CD14-positive monocyte (primary cell): ENCODE data around the gene MON1A. TPM values are rescaled to one million over a fixed set of nuclear protein-coding genes. Genes with fewer than 3 reads are reported as not detected.
"Not testable (repeated sequence)": the region's sequence is repeated elsewhere in the genome, so short reads cannot be mapped to it uniquely, and the experiment has no call there.

Experiments used
- DNase-seq, 3 donors: peaks; one replicate each; pipeline ENCODE4 v3.0.0-alpha.2; 2011 to 2022
- H2AFZ ChIP-seq: 2 replicates; pipeline ENCODE4 v1.6.0; 2012; ENCODE audit warnings: mild to moderate bottlenecking, low read depth, low read length, inconsistent platforms; ENCODE audit not compliant: insufficient read depth, poor library complexity, severe bottlenecking
- H3K27ac ChIP-seq, 2 donors: 1 replicate in 1 of 2; 2 replicates in 1 of 2; pipeline ENCODE4 v1.5.1; 2012 to 2013; ENCODE audit warnings: low read length in 2 of 2, control low read depth in 1 of 2, inconsistent platforms in 1 of 2, low read depth in 1 of 2, mild to moderate bottlenecking in 1 of 2
- H3K27me3 ChIP-seq, 2 donors: one replicate each; pipeline versions ENCODE4 v1.6.0 to v1.6.1; 2011 to 2013; ENCODE audit warnings: low read length in 2 of 2; ENCODE audit not compliant: control insufficient read depth in 2 of 2, insufficient read depth in 2 of 2
- H3K36me3 ChIP-seq, 2 donors: replicated peaks in 1 of 2; 1 replicate in 1 of 2; 2 replicates in 1 of 2; pipeline versions ENCODE4 v1.5.1 to v1.6.1; 2012 to 2013; ENCODE audit warnings: low read length in 2 of 2, control low read depth in 1 of 2, inconsistent platforms in 1 of 2, mild to moderate bottlenecking in 1 of 2; ENCODE audit not compliant: insufficient read depth in 2 of 2, control insufficient read depth in 1 of 2
- H3K4me1 ChIP-seq, 2 donors: 1 replicate in 1 of 2; 2 replicates in 1 of 2; pipeline versions ENCODE4 v1.5.1 to v1.6.1; 2012 to 2013; ENCODE audit warnings: low read length in 2 of 2, control low read depth in 1 of 2, inconsistent platforms in 1 of 2, mild to moderate bottlenecking in 1 of 2, moderate library complexity in 1 of 2; ENCODE audit not compliant: insufficient read depth in 2 of 2, control insufficient read depth in 1 of 2
- H3K4me2 ChIP-seq: replicated peaks from 2 replicates; pipeline ENCODE3; 2012; ENCODE audit warnings: low read length, moderate library complexity, mild to moderate bottlenecking; ENCODE audit not compliant: poor library complexity, severe bottlenecking; ENCODE audit errors: extremely low read depth
- H3K4me3 ChIP-seq, 3 experiments: fragments of 200-600 bp in 1 of 3; sonication (generic) in 1 of 3; replicated peaks in 1 of 3; 1 replicate in 2 of 3; 2 replicates in 1 of 3; pipeline ENCODE4 v1.5.1; 2011 to 2013; ENCODE audit warnings: low read length in 3 of 3, mild to moderate bottlenecking in 3 of 3, control low read depth in 2 of 3, low read depth in 2 of 3, inconsistent platforms in 1 of 3, moderate library complexity in 1 of 3
- H3K79me2 ChIP-seq: 2 replicates; pipeline ENCODE4 v1.6.0; 2012; ENCODE audit warnings: mild to moderate bottlenecking, control low read depth, inconsistent platforms, low read length, moderate library complexity; ENCODE audit not compliant: insufficient read depth
- H3K9ac ChIP-seq: 2 replicates; pipeline ENCODE4 v1.6.0; 2017; ENCODE audit warnings: low read length, mild to moderate bottlenecking; ENCODE audit not compliant: insufficient read depth, poor library complexity, severe bottlenecking
- H3K9me3 ChIP-seq, 2 donors: replicated peaks in 1 of 2; 1 replicate in 1 of 2; 2 replicates in 1 of 2; pipeline versions ENCODE4 v1.5.1 to v1.6.1; 2012 to 2013; ENCODE audit warnings: low read length in 2 of 2, control low read depth in 1 of 2; ENCODE audit not compliant: control insufficient read depth in 1 of 2, insufficient read depth in 1 of 2
- H4K20me1 ChIP-seq: 2 replicates; pipeline ENCODE4 v1.6.0; 2012; ENCODE audit warnings: mild to moderate bottlenecking, low read length, control low read depth, moderate library complexity; ENCODE audit not compliant: insufficient read depth
- H3K27ac Mint-ChIP-seq, 7 donors: one replicate each; pipeline ENCODE4 v1.8.0; 2020; ENCODE audit warnings: mild to moderate bottlenecking in 7 of 7, mixed read lengths in 7 of 7, moderate library complexity in 6 of 7, inconsistent platforms in 2 of 7
- H3K27me3 Mint-ChIP-seq, 3 donors: one replicate each; pipeline ENCODE4 v1.8.0; 2021 to 2022; ENCODE audit warnings: low read depth in 3 of 3, mild to moderate bottlenecking in 3 of 3, mixed read lengths in 3 of 3, moderate library complexity in 3 of 3, inconsistent platforms in 1 of 3
- H3K36me3 Mint-ChIP-seq, 2 donors: one replicate each; pipeline ENCODE4 v1.8.0; 2020; ENCODE audit warnings: mixed read lengths in 2 of 2, inconsistent platforms in 1 of 2, mild to moderate bottlenecking in 1 of 2
- H3K4me1 Mint-ChIP-seq: one replicate; pipeline ENCODE4 v1.8.0; 2020; ENCODE audit warnings: mild to moderate bottlenecking, mixed read lengths
- H3K4me3 Mint-ChIP-seq, 2 donors: one replicate each; pipeline ENCODE4 v1.8.0; 2020; ENCODE audit warnings: mild to moderate bottlenecking in 2 of 2, mixed read lengths in 2 of 2, moderate library complexity in 1 of 2
- H3K9me3 Mint-ChIP-seq, 7 donors: one replicate each; pipeline ENCODE4 v1.8.0; 2020 to 2022; ENCODE audit warnings: mixed read lengths in 7 of 7, mild to moderate bottlenecking in 6 of 7, moderate library complexity in 6 of 7, inconsistent platforms in 2 of 7
- WGBS: methylation state at CpG from one replicate; pipeline ENCODE4 v1.1.5; 2013; ENCODE audit warnings: missing lambda C conversion rate; ENCODE audit not compliant: insufficient coverage; 5-methylcytosine and 5-hydroxymethylcytosine counted together
- intact Hi-C, 2 donors: fragments of 100-400 bp; cut with micrococcal nuclease; formaldehyde crosslinking; loops; one replicate each; pipeline versions ENCODE4 v1.15.0 to v1.15.1; 2023
- polyA plus RNA-seq, 3 donors: library from polyadenylated mRNA; depleted of rRNA in 1 of 3; unstranded in 2 of 3; stranded (reverse) in 1 of 3; fragments of 300-500 nt in 2 of 3; fragments of >200 nt in 1 of 3; fragmentation: Illumina TruSeq in 2 of 3; gene quantifications; 1 replicate in 2 of 3; 2 replicates in 1 of 3; pipeline ENCODE4 v1.2.3, GENCODE V29; 2012 to 2021
- TF ChIP-seq, protein P1 (sequence below): fragments of 200-600 bp; IDR thresholded peaks from one replicate; pipeline ENCODE4 v1.8.0; 2022; ENCODE audit warnings: antibody characterized with exemption, mild to moderate bottlenecking

MON1A gene
- polyA plus RNA-seq, 3 donors: 5.4 to 6.6 (median 6.1) TPM

GRCh38 chr3:49939858-49940666, 10.5 kb upstream of the MON1A start, which contains the start of gene RBM6:
Gene RBM6, plus strand, starts transcription at chr3:49940150. Its CDS starts 22,492 bp downstream, at chr3:49962642.
- peak; percentile 93 to 96 (median 94) for DNase-seq
- peaks cover 47% of the 10 kb centered on the region for H4K20me1 ChIP-seq
- peaks cover 2 to 13% of the 10 kb centered on the region in 2 donors for H3K36me3 ChIP-seq
- H3K27me3 ChIP-seq: no peaks in the 10 kb centered on the region
- H3K4me1 ChIP-seq: peaks cover 40 to 50% of the 10 kb centered on the region in 2 donors
- H3K27ac ChIP-seq: peak within 1 kb of the TSS; percentile 89 to 98
- Mint-ChIP-seq H3K4me1 (peaks cover 46% of the 10 kb centered on the region), H3K9me3 (peaks cover 0 to 2% (median 0%) of the 10 kb centered on the region in 7 donors), H3K27ac (peak within 1 kb of the TSS; percentile 93 to 98 (median 96)), H3K4me3 (peak within 1 kb of the TSS; percentile 95), H3K27me3 (peaks cover 0 to 2% (median 0%) of the 10 kb centered on the region in 3 donors), H3K36me3 (peaks cover 4 to 15% of the 10 kb centered on the region in 2 donors)
- no peaks in the 10 kb centered on the region for H3K9me3 ChIP-seq
- peak within 1 kb of the TSS; percentile 92 for H2AFZ ChIP-seq
- H3K4me3 ChIP-seq: peak within 1 kb of the TSS; percentile 77 to 98 (median 92)
- peaks cover 48% of the 10 kb centered on the region for H3K79me2 ChIP-seq
- intact Hi-C loops: loop anchor here (1.0 to 10.0 kb wide), 2 partner anchors 11 to 225 kb away; partner anchors contain the start of genes AMIGO3 (in 1 of the 2) and MON1A (in 1 of the 2)
- peak within 1 kb of the TSS; percentile 99 for H3K4me2 ChIP-seq
- TF ChIP-seq, protein P1, sequence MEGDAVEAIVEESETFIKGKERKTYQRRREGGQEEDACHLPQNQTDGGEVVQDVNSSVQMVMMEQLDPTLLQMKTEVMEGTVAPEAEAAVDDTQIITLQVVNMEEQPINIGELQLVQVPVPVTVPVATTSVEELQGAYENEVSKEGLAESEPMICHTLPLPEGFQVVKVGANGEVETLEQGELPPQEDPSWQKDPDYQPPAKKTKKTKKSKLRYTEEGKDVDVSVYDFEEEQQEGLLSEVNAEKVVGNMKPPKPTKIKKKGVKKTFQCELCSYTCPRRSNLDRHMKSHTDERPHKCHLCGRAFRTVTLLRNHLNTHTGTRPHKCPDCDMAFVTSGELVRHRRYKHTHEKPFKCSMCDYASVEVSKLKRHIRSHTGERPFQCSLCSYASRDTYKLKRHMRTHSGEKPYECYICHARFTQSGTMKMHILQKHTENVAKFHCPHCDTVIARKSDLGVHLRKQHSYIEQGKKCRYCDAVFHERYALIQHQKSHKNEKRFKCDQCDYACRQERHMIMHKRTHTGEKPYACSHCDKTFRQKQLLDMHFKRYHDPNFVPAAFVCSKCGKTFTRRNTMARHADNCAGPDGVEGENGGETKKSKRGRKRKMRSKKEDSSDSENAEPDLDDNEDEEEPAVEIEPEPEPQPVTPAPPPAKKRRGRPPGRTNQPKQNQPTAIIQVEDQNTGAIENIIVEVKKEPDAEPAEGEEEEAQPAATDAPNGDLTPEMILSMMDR: no peak
- under 1% methylated on average over 71 of the region's 74 CpGs for WGBS
- peak within 1 kb of the TSS; percentile 84 for H3K9ac ChIP-seq

GRCh38 chr3:49937090-49937489, 7.5 kb upstream of the MON1A start:
- H3K4me3 Mint-ChIP-seq: no peak overlapping the region
- H3K36me3 Mint-ChIP-seq: no peaks in the 10 kb centered on the region
- no peak overlapping the region for H2AFZ ChIP-seq
- intact Hi-C loops: no loop called here
- H3K27me3 ChIP-seq: no peaks in the 10 kb centered on the region
- H3K27me3 Mint-ChIP-seq: peaks cover 0 to 2% (median 2%) of the 10 kb centered on the region in 3 donors
- H3K9ac ChIP-seq: no peak overlapping the region
- WGBS: 16% methylated on average over 3 of the region's 3 CpGs
- peaks cover 0 to 2% (median 0%) of the 10 kb centered on the region in 7 donors for H3K9me3 Mint-ChIP-seq
- peak overlapping the region; percentile 24 for H3K4me2 ChIP-seq
- H3K9me3 ChIP-seq: no peaks in the 10 kb centered on the region
- peaks cover 19% of the 10 kb centered on the region for H4K20me1 ChIP-seq
- DNase-seq: peak; percentile 36 to 64 (median 61)
- no peaks in the 10 kb centered on the region for H3K36me3 ChIP-seq
- H3K79me2 ChIP-seq: peaks cover 18% of the 10 kb centered on the region
- H3K4me1 Mint-ChIP-seq: peaks cover 37% of the 10 kb centered on the region
- TF ChIP-seq, protein P1: no peak
- peak overlapping the region in 1 of 3 experiments; percentile 37 for H3K4me3 ChIP-seq
- peak overlapping the region; percentile 20 to 85 (median 75) for H3K27ac Mint-ChIP-seq
- peaks cover 52 to 63% of the 10 kb centered on the region in 2 donors for H3K4me1 ChIP-seq
- peak overlapping the region; percentile 39 to 43 for H3K27ac ChIP-seq

DNA sequence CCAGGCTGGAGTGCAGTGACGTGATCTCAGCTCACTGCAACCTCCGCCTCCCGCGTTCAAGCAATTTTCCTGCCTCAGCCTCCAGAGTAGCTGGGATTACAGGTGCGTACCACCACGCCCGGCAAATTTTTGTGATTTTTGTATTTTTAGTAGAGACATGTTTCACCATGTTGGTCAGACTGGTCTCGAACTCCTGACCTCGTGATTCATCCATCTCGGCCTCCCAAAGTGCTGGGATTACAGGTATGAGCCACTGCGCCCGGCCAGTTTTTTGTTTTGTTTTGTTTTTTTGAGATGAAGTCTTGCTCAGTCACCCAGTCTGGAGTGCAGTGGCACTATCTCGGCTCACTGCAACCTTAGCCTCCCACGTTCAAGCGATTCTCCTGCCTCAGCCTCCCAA, 2.7 kb upstream of the MON1A start:
- H3K4me3 ChIP-seq, H3K4me3 Mint-ChIP-seq, H3K36me3 Mint-ChIP-seq, H3K27ac ChIP-seq, H3K9me3 ChIP-seq, DNase-seq, H4K20me1 ChIP-seq, H3K9me3 Mint-ChIP-seq, intact Hi-C loops, H3K79me2 ChIP-seq, H3K27me3 Mint-ChIP-seq, H3K27ac Mint-ChIP-seq, H3K27me3 ChIP-seq, H3K9ac ChIP-seq, H3K36me3 ChIP-seq, H2AFZ ChIP-seq, H3K4me2 ChIP-seq: not testable (repeated sequence)
- peaks cover 38% of the 10 kb centered on the region for H3K4me1 Mint-ChIP-seq
- WGBS: 100% methylated on average over 7 of the region's 15 CpGs
- H3K4me1 ChIP-seq: peaks cover 42 to 48% of the 10 kb centered on the region in 2 donors
